GM12878 (cell line): ENCODE results near the gene BTG4. TPM values are rescaled to one million over a fixed set of nuclear protein-coding genes. Genes with fewer than 3 reads are reported as not detected.

ENCODE experiments used
- ATAC-seq: fragments of 200-7000 bp; cut with Tn5 transposase; 3 replicates; pipeline ENCODE4 v1.9.1; 2020; ENCODE audit warnings: mild to moderate bottlenecking, moderate library complexity
- BruUV-seq: library from RNA; stranded (reverse); fragments of 400-500 nt; replicated peaks from 2 replicates; lab custom pipeline; 2021; lab: Mats Ljungman, UMichigan
- CTCF ChIA-PET: fragments of 300-600 bp; sonication (Branson Sonifier 250); formaldehyde crosslinking; extraction: SDS; loops from one replicate; lab custom pipeline; 2021; ENCODE audit warnings: inconsistent platforms; lab: Yijun Ruan, JAX
- POLR2A ChIA-PET: fragments of 350-600 bp; formaldehyde crosslinking; extraction: SDS; loops from one replicate; lab custom pipeline; 2021; ENCODE audit warnings: inconsistent platforms; lab: Charles Lee
- RAD21 ChIA-PET: fragments of 300-600 bp; sonication (Branson Sonifier 250); formaldehyde crosslinking; loops from one replicate; lab custom pipeline; 2023; ENCODE audit warnings: antibody characterized with exemption; ENCODE audit not compliant: unreplicated experiment; lab: Charles Lee
- SMC1A ChIA-PET: fragments of 300-600 bp; sonication (Branson Sonifier 250); formaldehyde crosslinking; loops from one replicate; lab custom pipeline; 2023; ENCODE audit not compliant: unreplicated experiment, uncharacterized antibody; lab: Charles Lee
- DNase-seq: peaks from one replicate; pipeline ENCODE4 v3.0.0-alpha.2; 2011; ENCODE audit warnings: low read depth, low spot score
- FAIRE-seq: peaks from 3 replicates; lab custom pipeline; 2011; peaks lifted over from hg19 to GRCh38; lab: Jason Lieb, UNC
- H2AFZ ChIP-seq: 2 replicates; pipeline ENCODE4 v1.6.0; 2011; ENCODE audit warnings: low read depth, low read length, control low read depth; ENCODE audit not compliant: control insufficient read depth
- H3K27ac ChIP-seq: 2 replicates; pipeline ENCODE4 v1.5.1; 2011; ENCODE audit warnings: control low read depth; ENCODE audit not compliant: control insufficient read depth, insufficient read depth
- H3K27me3 ChIP-seq, 2 experiments: replicated peaks in 1 of 2; 2 replicates each; pipeline versions ENCODE4 v1.6.0 to v1.6.1; 2011; ENCODE audit warnings: low read length in 1 of 2; ENCODE audit not compliant: control insufficient read depth in 2 of 2, insufficient read depth in 2 of 2
- H3K36me3 ChIP-seq, 2 experiments: 2 replicates each; pipeline ENCODE4 v1.5.1; 2011; ENCODE audit warnings: low read length in 1 of 2; ENCODE audit not compliant: control insufficient read depth in 2 of 2, insufficient read depth in 2 of 2
- H3K4me1 ChIP-seq: 2 replicates; pipeline ENCODE4 v1.6.1; 2011; ENCODE audit warnings: mild to moderate bottlenecking, low read length, moderate library complexity, mixed read lengths; ENCODE audit not compliant: control insufficient read depth, insufficient read depth
- H3K4me2 ChIP-seq: 2 replicates; pipeline ENCODE4 v1.6.0; 2011; ENCODE audit warnings: control low read depth; ENCODE audit not compliant: control insufficient read depth, insufficient read depth
- H3K4me3 ChIP-seq: fragments of 200-600 bp; sonication (generic); 2 replicates; pipeline ENCODE4 v1.5.1; 2016
- H3K79me2 ChIP-seq: 2 replicates; pipeline ENCODE4 v1.6.0; 2011; ENCODE audit warnings: low read length; ENCODE audit not compliant: control insufficient read depth, insufficient read depth
- H3K9ac ChIP-seq: 2 replicates; pipeline ENCODE4 v1.8.0; 2011; ENCODE audit warnings: low read length, control low read depth, mixed read lengths; ENCODE audit not compliant: control insufficient read depth, insufficient read depth
- H3K9me3 ChIP-seq: replicated peaks from 3 replicates; pipeline ENCODE4 v1.5.1; 2011; ENCODE audit warnings: mild to moderate bottlenecking, low read length; ENCODE audit not compliant: control insufficient read depth, insufficient read depth
- H4K20me1 ChIP-seq: 2 replicates; pipeline ENCODE4 v1.6.0; 2011; ENCODE audit not compliant: control insufficient read depth, insufficient read depth
- ATF2 ChIP-seq: IDR thresholded peaks from 2 replicates; pipeline ENCODE4 v1.6.1; 2012; ENCODE audit warnings: low read length, inconsistent platforms
- BCLAF1 ChIP-seq: fragments of 450-650 bp; IDR thresholded peaks from 2 replicates; pipeline ENCODE4 v1.6.1; 2017; ENCODE audit warnings: antibody characterized with exemption, mild to moderate bottlenecking, moderate library complexity
- BHLHE40 ChIP-seq, 2 experiments: fragments of 450-650 bp in 1 of 2; IDR thresholded peaks; 2 replicates each; pipeline ENCODE4 v1.6.1; 2011 to 2017; ENCODE audit warnings: low read depth in 2 of 2, borderline replicate concordance in 1 of 2, improper control_type of control experiment in 1 of 2, low read length in 1 of 2, mild to moderate bottlenecking in 1 of 2
- CREM ChIP-seq: IDR thresholded peaks from 2 replicates; pipeline ENCODE4 v1.6.1; 2014; ENCODE audit warnings: antibody characterized with exemption, low read depth
- CUX1 ChIP-seq: IDR thresholded peaks from 2 replicates; pipeline ENCODE4 v1.6.1; 2012; ENCODE audit warnings: improper control_type of control experiment, low read depth, low read length; ENCODE audit not compliant: insufficient replicate concordance
- EZH2 ChIP-seq: IDR thresholded peaks from 2 replicates; pipeline ENCODE4 v1.6.1; 2012; ENCODE audit warnings: low read depth, mild to moderate bottlenecking, control low read depth, inconsistent platforms, low read length, borderline replicate concordance; ENCODE audit not compliant: control insufficient read depth
- IRF3 ChIP-seq: fragments of 450-650 bp; IDR thresholded peaks from 2 replicates; pipeline ENCODE4 v1.6.1; 2014; ENCODE audit warnings: mild to moderate bottlenecking
- MEF2B ChIP-seq: fragments of 450-650 bp; IDR thresholded peaks from 2 replicates; pipeline ENCODE4 v1.6.1; 2018; ENCODE audit warnings: mild to moderate bottlenecking, moderate library complexity; ENCODE audit not compliant: partially characterized antibody, poor library complexity, severe bottlenecking
- SMAD1 ChIP-seq: fragments of 450-650 bp; IDR thresholded peaks from 2 replicates; pipeline ENCODE4 v1.6.1; 2018; ENCODE audit warnings: mild to moderate bottlenecking, low read depth; ENCODE audit not compliant: partially characterized antibody
- TARDBP ChIP-seq: IDR thresholded peaks from 2 replicates; pipeline ENCODE4 v1.6.1; 2016; ENCODE audit warnings: borderline replicate concordance
- ZZZ3 ChIP-seq: IDR thresholded peaks from 2 replicates; pipeline ENCODE4 v1.6.1; 2011; ENCODE audit warnings: low read depth; ENCODE audit not compliant: control insufficient read depth, insufficient read length
- WGBS: methylation state at CpG from one replicate; pipeline ENCODE4 v1.1.6; 2016; ENCODE audit warnings: low lambda C conversion rate; ENCODE audit not compliant: insufficient replicate concordance, insufficient coverage; ENCODE audit errors: missing lambda C conversion rate; 5-methylcytosine and 5-hydroxymethylcytosine counted together
- in situ Hi-C: fragments of 300-500 bp; cut with MboI; formaldehyde crosslinking; loops from 9 replicates; pipeline ENCODE4 v1.14.3; 2018; ENCODE audit warnings: mixed read lengths
- intact Hi-C: fragments of 100-400 bp; cut with micrococcal nuclease; formaldehyde crosslinking; loops from one replicate; pipeline ENCODE4 v1.14.2; 2022; ENCODE audit not compliant: unreplicated experiment
- polyA plus RNA-seq, 11 experiments: library from polyadenylated mRNA; depleted of rRNA in 4 of 11; unstranded in 6 of 11; stranded (reverse) in 5 of 11; fragments of >200 nt; fragmentation: Nextera tagmentation in 4 of 11; fragmentation: Illumina TruSeq in 1 of 11; extraction: Ambion mirVana in 4 of 11; extraction: Trizol in 1 of 11; gene quantifications; 1 replicate in 1 of 11; 2 replicates in 10 of 11; pipeline versions ENCODE4 v1.2.1 to v1.2.3, GENCODE V29; 2011 to 2016; ENCODE audit warnings: inconsistent platforms in 2 of 11, missing spikeins in 2 of 11, low read depth in 1 of 11
- total RNA-seq, 4 experiments: library from RNA; depleted of rRNA in 3 of 4; stranded (reverse); fragments of >200 nt in 3 of 4; fragmentation: Illumina TruSeq in 1 of 4; extraction: Trizol in 1 of 4; gene quantifications; 2 replicates each; pipeline versions ENCODE4 v1.2.1 to v1.2.3, GENCODE V29; 2013 to 2021

BTG4 gene
- total and polyA plus RNA-seq, 10 of the 15 experiments (the other 5 are each of a cell fraction or from before 2014, with no cell fraction given), result 0.14 TPM; not detected in 9

GRCh38 chr11:111535281-111535680 is 23.1 kb upstream of the BTG4 start:
- Histone ChIP-seq H3K4me3 (no peak overlapping the region), H3K9ac (no peak overlapping the region), H2AFZ (no peak overlapping the region), H4K20me1 (no peaks in the 10 kb centered on the region), H3K79me2 (no peaks in the 10 kb centered on the region), H3K4me1 (no peaks in the 10 kb centered on the region), H3K27ac (no peak overlapping the region), H3K4me2 (no peak overlapping the region), H3K36me3 (no peaks in the 10 kb centered on the region), H3K9me3 (no peaks in the 10 kb centered on the region; the same call in 2 of the 3 replicates), H3K27me3 (peaks cover 2 to 13% of the 10 kb centered on the region in 2 experiments)
- FAIRE-seq (no peak), DNase-seq (no peak), ATAC-seq (no peak)
- SMC1A ChIA-PET, result interaction anchor here (1.2 kb wide), 1 partner anchor 9 kb away, joined by 3 read pairs; no protein-coding TSS in a partner anchor
- intact Hi-C loops, result no loop called here
- in situ Hi-C loops, result no loop called here
- BruUV-seq, result no TSS peak
- POLR2A ChIA-PET, result no interaction called here
- RAD21 ChIA-PET, result no interaction called here
- 47% methylated on average over 6 of the region's 6 CpGs for WGBS
- CTCF ChIA-PET, result interaction anchor here (0.6 to 2.0 kb wide), 4 partner anchors 28 to 241 kb away, joined by 3 to 4 read pairs (median 3); no protein-coding TSS in a partner anchor
- TF ChIP-seq TARDBP (no peak), CREM (no peak), MEF2B (no peak), ZZZ3 (no peak), EZH2 (no peak), CUX1 (no peak), SMAD1 (no peak), ATF2 (no peak), BHLHE40 (IDR thresholded peaks at IDR 0.05; ENCODE audit: borderline replicate concordance in 1 of 2, low read depth in 2 of 2, low read length in 1 of 2) (no peak), BCLAF1 (no peak), IRF3 (no peak)
